Myocyte (in vitro differentiated cells): Measurements from ENCODE around the gene HDAC6. TPM values are rescaled to one million over a fixed set of nuclear protein-coding genes. Genes with fewer than 3 reads are reported as not detected.
"Not testable (repeated sequence)": the region's sequence is repeated elsewhere in the genome, so short reads cannot be mapped to it uniquely, and the experiment has no call there.

Experiments used
- DNase-seq: peaks from one replicate; pipeline ENCODE4 v3.0.0-alpha.2; 2012; ENCODE audit warnings: low read depth
- total RNA-seq: library from RNA; depleted of rRNA; stranded (reverse); fragments of >200 nt; gene quantifications from 2 replicates; pipeline ENCODE4 v1.2.3, GENCODE V29; 2014

The HDAC6 gene
- total RNA-seq, 1 donor from 2014 or later = 60.8 TPM

GRCh38 chrX:48789366-48790220 is 12.3 kb upstream of the HDAC6 start:
- no peak for DNase-seq

GRCh38 chrX:48790477-48790876 is 11.4 kb upstream of the HDAC6 start:
- DNase-seq = no peak

GRCh38 chrX:48791063-48791820 is 10.6 kb upstream of the HDAC6 start:
- DNase-seq = no peak

DNA sequence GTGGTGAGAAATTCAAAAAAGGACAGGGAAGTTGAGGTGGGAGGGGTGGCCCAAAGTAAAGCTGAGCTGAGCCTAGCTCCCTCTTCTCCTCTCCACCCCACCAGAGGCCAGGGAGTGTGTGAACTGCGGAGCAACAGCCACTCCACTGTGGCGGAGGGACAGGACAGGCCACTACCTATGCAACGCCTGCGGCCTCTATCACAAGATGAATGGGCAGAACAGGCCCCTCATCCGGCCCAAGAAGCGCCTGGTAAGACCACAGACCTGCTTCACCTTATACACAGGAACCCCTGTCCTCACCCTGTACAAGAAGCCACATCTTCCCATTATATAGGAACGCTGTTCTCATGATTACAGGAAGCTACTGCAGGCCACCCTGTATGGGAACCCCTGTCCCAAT is 9.6 kb upstream of the HDAC6 start:
- no peak for DNase-seq

DNA sequence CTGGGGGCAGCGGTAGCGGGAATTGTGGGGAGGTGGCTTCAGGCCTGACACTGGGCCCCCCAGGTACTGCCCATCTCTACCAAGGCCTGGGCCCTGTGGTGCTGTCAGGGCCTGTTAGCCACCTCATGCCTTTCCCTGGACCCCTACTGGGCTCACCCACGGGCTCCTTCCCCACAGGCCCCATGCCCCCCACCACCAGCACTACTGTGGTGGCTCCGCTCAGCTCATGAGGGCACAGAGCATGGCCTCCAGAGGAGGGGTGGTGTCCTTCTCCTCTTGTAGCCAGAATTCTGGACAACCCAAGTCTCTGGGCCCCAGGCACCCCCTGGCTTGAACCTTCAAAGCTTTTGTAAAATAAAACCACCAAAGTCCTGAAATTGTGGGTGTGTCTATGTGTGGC is 7.9 kb upstream of the HDAC6 start:
- no peak for DNase-seq

- no peak for DNase-seq
Observed at GRCh38 chrX:48794340-48794910, 7.4 kb upstream of the HDAC6 start.

DNA sequence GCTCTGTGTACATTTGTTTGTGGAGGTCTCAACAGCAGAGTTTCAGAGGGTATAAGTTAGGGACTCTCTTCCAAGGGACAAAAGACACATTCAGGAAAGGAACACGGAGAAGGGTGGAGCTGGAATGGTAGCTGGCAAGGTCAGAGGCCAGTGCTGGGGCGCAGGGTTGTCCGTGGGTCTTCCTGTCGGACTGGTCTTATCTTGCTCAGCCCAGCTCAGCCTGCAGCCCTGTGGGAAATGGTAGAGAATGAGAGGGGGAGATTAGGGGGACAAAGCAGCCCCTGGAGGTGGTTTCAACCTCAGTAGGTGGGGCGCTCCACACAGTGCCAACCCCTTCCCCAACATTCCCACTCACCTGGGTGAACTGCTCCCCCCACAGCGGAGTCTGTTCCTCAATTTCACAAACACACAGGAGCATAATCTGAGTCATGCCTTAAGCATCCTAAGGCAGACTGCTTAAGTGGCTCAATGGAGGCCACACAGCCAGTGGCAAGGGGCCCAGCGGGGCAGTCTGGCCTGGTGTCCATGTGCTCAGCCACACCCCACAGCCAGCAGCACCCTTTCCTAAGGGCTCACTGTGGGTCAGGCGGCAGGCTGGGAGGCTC is 6.9 kb upstream of the HDAC6 start:
- DNase-seq = peak; percentile 39

DNA sequence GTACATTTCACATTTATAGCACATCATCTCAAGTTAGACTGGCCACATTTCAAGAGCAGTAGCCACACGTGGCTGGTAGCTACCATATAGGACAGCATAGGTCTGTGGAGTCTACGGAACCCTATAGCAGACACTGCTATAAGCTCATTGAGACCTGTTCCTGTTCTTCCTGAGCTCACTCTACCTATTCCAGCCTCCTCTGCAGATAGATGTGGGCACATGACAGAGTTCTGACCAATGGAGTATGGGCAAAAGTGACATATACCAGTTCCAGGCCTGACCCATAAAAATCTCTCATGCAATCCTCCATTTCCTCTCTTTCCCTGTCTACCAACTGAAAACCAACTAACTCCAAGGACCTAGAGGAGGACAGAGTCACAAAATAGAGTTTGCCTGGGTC is 3.5 kb upstream of the HDAC6 start:
- DNase-seq = no peak

DNA sequence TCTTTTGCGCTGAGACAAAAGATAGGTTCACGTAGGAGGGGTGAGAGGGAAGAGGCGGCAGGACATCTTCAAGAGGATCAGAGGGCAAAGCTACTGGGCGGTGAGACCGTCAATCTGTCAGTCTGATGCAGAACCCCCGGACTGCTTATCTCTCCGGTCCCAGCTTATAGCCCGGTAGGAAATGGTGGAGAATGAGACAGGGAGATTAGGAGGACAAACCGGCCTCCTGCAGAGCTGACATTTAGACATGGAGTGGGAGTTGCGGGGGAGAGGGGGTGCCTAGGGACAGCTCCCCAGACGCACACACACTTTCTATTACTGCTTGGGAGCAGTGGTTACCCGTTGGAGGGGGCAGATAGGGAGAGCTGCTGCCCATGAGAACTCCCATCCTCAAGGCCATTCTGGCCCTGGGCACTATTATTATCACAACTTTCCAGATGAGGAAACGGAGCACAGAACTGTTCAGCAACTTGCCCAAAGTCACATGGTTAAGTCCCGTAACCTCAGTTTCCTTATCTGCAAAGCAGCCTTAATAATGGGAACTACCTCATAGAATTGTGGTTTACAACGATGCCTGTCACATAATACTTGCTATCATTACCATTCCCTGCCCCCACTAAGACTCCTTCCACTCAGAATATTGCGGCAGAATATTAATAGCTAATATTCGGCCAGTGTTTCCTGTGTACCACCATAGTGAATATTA is 1.1 kb upstream of the HDAC6 start:
- DNase-seq = no peak

GRCh38 chrX:48802089-48802904 is 430 bp downstream of the HDAC6 start:
- DNase-seq = peak; percentile 70

GRCh38 chrX:48802905-48803200 is 986 bp downstream of the HDAC6 start:
- DNase-seq = peak; percentile 29

- DNase-seq = no peak
Observed at GRCh38 chrX:48806081-48806480, 4.2 kb downstream of the HDAC6 start.

DNA sequence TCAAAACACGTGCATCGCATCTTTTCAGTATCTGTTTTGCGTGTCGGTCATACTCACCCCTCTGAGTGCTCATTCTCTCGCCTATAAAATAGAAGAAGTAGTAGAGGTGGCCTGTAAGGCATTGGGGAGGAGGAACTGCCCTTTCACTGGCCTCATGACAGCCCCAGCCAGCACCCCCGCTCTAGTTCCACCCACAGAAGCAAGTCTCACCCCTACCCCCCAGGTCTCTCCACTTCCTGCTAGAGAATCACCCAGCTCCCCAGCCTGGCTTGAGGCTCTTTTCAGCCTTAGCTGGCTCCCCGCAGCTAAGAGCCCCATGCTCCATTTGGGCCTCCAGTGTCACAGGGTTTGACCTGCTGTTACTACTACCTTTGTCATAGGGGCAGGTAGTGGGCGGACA is 11.8 kb downstream of the HDAC6 start:
- no peak for DNase-seq

DNA sequence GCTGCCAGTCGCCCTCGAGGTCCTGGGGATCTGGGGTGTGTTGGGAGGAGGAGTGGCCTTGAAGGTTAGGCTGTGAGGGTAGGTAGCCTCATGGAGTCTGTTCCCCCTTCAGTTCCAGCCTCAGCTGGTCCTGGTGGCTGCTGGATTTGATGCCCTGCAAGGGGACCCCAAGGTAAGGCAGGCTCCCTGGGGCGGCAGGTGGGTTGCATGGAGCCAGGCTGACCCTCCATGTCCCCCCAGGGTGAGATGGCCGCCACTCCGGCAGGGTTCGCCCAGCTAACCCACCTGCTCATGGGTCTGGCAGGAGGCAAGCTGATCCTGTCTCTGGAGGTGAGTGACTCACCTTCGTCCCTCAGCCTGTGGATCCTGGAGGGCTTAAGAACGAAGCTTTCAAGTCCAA is 12.9 kb downstream of the HDAC6 start:
- no peak for DNase-seq

- no peak for DNase-seq
Observed at GRCh38 chrX:48815266-48815665, 13.4 kb downstream of the HDAC6 start.

DNA sequence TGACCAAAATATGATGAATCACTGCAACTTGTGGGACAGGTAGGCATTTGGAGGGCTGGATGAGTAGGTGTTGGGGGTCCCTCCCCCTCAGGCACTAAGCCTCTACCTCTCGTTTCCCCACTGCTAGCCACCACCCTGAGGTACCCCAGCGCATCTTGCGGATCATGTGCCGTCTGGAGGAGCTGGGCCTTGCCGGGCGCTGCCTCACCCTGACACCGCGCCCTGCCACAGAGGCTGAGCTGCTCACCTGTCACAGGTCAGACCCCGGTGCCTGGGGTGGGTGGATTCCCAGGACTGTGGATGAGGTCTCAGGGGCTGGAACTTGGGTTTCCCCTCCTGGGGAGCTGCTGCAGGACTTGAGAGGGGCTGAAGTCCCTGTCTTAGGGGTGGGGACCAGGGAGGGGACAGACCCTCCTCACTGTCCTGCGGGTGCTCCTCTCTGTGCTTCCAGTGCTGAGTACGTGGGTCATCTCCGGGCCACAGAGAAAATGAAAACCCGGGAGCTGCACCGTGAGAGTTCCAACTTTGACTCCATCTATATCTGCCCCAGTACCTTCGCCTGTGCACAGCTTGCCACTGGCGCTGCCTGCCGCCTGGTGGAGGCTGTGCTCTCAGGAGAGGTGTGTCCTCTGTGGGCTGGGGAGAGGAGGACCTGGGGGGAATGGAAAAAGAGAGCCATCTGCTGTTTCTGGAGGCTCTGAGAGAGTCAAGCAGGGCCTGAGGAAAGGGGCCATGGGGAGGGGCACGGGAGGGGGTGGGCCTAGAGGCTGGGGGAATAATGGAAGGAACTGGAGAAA is 14.3 kb downstream of the HDAC6 start:
- no peak for DNase-seq

DNA sequence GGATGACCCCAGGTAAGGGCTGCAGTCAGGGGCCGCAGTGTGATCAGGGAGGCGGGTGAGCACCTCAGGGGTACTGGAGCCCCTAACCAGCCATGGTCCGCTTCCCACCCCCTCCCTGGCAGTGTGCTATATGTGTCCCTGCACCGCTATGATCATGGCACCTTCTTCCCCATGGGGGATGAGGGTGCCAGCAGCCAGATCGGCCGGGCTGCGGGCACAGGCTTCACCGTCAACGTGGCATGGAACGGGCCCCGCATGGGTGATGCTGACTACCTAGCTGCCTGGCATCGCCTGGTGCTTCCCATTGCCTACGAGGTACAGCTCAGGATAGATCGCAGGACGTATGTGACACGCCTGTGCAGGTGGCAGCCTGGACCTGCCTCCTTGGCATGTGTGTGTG is 16.2 kb downstream of the HDAC6 start:
- DNase-seq = no peak

GRCh38 chrX:48818866-48819265 is 17.0 kb downstream of the HDAC6 start:
- no peak for DNase-seq

- DNase-seq = not testable (repeated sequence)
Observed at GRCh38 chrX:48819394-48819793, 17.5 kb downstream of the HDAC6 start.

DNA sequence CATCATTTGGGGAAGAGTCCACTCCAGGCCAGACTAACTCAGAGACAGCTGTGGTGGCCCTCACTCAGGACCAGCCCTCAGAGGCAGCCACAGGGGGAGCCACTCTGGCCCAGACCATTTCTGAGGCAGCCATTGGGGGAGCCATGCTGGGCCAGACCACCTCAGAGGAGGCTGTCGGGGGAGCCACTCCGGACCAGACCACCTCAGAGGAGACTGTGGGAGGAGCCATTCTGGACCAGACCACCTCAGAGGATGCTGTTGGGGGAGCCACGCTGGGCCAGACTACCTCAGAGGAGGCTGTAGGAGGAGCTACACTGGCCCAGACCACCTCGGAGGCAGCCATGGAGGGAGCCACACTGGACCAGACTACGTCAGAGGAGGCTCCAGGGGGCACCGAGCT is 21.2 kb downstream of the HDAC6 start:
- DNase-seq = no peak
